Progenitor cell of endocrine pancreas (in vitro differentiated cells): ENCODE data around the gene SNED1. TPM values are rescaled to one million over a fixed set of nuclear protein-coding genes. Genes with fewer than 3 reads are reported as not detected.

Experiments used
- DNase-seq: peaks from one replicate; pipeline ENCODE4 v3.0.0; 2021; ENCODE audit warnings: low spot score; ENCODE audit not compliant: unreplicated experiment
- H3K27ac Mint-ChIP-seq: 2 replicates; pipeline ENCODE4 v1.8.0; 2021; ENCODE audit warnings: mild to moderate bottlenecking, moderate library complexity, mixed read lengths
- H3K27me3 Mint-ChIP-seq: 2 replicates; pipeline ENCODE4 v1.8.0; 2021; ENCODE audit warnings: mixed read lengths
- H3K36me3 Mint-ChIP-seq: 2 replicates; pipeline ENCODE4 v1.8.0; 2022; ENCODE audit warnings: mixed read lengths; ENCODE audit not compliant: insufficient read depth
- H3K4me1 Mint-ChIP-seq: 2 replicates; pipeline ENCODE4 v1.8.0; 2021; ENCODE audit warnings: low read depth, mixed read lengths
- H3K4me3 Mint-ChIP-seq: 2 replicates; pipeline ENCODE4 v1.8.0; 2021; ENCODE audit warnings: low read depth, mild to moderate bottlenecking, moderate library complexity, mixed read lengths
- H3K9me3 Mint-ChIP-seq: 2 replicates; pipeline ENCODE4 v1.8.0; 2021; ENCODE audit warnings: low read depth, mixed read lengths
- total RNA-seq: library from RNA; stranded (reverse); gene quantifications from 2 replicates; pipeline ENCODE4 v1.2.1, GENCODE V29; 2021
- TF ChIP-seq, protein P1 (sequence below): fragments of 200-600 bp; sonication (generic); IDR thresholded peaks from one replicate; pipeline ENCODE4 v1.5.0; 2021; ENCODE audit warnings: antibody characterized with exemption, mild to moderate bottlenecking; ENCODE audit not compliant: unreplicated experiment

SNED1 gene
- total RNA-seq, 1 donor from 2014 or later, result 2.2 TPM

DNA sequence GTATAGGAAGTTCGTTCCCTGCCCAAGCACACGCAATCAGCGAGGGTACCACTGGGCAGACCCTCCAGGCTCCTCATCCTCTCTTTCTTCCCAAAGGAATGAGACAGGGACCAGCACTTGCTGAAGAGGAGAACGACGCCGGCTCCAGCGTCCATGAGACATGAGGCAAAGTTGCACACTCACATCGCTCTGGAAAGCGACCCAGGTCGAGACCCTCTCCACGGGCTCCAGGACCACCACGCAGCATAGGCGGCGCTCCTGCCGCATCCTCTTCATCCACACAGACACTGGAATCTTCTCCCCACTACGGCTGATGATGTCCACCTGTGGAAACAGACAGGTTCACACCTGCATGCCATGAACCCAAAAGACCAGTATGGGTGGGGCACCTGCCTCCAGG lies 140.1 kb downstream of the SNED1 start:
- Mint-ChIP-seq H3K27ac (no peak overlapping the region), H3K36me3 (peaks cover 3% of the 10 kb centered on the region), H3K4me3 (no peak overlapping the region), H3K27me3 (no peaks in the 10 kb centered on the region), H3K9me3 (no peaks in the 10 kb centered on the region), H3K4me1 (no peaks in the 10 kb centered on the region)
- TF ChIP-seq, protein P1, sequence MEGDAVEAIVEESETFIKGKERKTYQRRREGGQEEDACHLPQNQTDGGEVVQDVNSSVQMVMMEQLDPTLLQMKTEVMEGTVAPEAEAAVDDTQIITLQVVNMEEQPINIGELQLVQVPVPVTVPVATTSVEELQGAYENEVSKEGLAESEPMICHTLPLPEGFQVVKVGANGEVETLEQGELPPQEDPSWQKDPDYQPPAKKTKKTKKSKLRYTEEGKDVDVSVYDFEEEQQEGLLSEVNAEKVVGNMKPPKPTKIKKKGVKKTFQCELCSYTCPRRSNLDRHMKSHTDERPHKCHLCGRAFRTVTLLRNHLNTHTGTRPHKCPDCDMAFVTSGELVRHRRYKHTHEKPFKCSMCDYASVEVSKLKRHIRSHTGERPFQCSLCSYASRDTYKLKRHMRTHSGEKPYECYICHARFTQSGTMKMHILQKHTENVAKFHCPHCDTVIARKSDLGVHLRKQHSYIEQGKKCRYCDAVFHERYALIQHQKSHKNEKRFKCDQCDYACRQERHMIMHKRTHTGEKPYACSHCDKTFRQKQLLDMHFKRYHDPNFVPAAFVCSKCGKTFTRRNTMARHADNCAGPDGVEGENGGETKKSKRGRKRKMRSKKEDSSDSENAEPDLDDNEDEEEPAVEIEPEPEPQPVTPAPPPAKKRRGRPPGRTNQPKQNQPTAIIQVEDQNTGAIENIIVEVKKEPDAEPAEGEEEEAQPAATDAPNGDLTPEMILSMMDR, result no peak
- no peak for DNase-seq

DNA sequence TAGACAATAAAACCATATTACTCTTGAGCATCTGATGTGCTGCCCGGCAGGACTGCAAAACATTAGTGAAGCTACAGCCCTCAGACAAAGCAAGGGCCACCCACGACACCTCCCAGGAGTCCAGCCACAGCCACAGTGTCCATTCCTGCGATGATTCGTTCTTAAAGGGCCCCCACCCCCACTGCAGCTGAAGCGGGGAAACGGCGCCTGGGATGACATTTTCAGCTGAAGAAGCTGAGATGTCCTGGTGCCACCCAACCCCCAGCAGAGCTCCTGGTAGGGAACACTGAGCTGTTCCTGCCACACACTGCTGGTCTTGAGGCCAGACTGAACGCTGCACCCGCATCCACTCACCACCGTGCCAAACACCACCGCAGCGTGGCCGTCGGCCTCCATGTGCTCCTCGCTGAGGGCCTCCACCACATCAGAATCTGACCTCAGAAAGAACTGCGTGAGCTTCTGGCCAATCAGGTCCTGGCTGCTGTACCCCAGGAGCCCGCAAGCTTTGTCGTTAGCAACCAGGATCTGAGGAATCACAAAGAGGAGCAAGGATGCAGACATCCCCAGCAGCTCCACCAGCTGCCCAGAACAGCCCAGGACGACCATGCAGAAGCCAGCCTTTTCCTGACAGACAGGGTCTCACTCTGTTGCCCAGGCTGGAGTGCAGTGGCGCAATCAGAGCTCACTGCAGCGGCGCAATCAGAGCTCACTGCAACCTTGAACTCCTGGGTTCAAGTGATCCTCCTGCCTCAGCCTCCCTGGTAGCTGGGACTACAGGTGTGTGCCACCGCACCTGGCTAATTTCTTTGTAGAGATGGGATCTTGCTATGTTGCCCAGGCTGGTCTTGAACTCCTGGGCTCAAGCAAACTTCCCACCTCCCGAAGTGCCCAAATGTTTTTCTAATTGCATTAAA lies 141.4 kb downstream of the SNED1 start:
- Mint-ChIP-seq H3K36me3 (peaks cover 3% of the 10 kb centered on the region), H3K4me3 (no peak overlapping the region), H3K9me3 (no peaks in the 10 kb centered on the region), H3K4me1 (no peaks in the 10 kb centered on the region), H3K27me3 (no peaks in the 10 kb centered on the region), H3K27ac (no peak overlapping the region)
- TF ChIP-seq, protein P1, result no peak
- no peak for DNase-seq

DNA sequence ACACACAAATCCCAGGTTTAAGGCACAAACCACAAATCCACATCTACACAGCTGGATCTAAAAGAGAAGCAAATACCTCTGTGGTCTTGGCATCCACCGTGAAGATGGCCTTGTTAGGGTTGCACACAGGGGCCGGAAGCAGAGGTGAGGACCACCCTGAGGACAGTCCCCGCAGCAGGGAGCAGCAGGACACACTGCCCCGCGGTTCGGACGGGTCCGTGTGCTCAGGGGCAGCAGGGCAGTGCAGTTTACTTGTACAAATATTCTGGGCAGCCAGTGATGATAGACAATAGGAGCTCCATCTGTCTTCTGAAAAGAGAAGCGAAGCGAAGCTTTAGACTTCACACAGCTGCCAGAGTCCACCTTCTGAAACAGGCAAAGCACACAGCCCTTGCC lies 142.0 kb downstream of the SNED1 start:
- no peak overlapping the region for H3K4me3 Mint-ChIP-seq
- TF ChIP-seq, protein P1, result no peak
- peaks cover 3% of the 10 kb centered on the region for H3K36me3 Mint-ChIP-seq
- H3K4me1 Mint-ChIP-seq, result no peaks in the 10 kb centered on the region
- DNase-seq, result no peak
- no peaks in the 10 kb centered on the region for H3K27me3 Mint-ChIP-seq
- peak overlapping the region; percentile 53 for H3K27ac Mint-ChIP-seq
- H3K9me3 Mint-ChIP-seq, result no peaks in the 10 kb centered on the region

- no peaks in the 10 kb centered on the region for H3K27me3 Mint-ChIP-seq
- peaks cover under 1% of the 10 kb centered on the region for H3K36me3 Mint-ChIP-seq
- H3K9me3 Mint-ChIP-seq, result no peaks in the 10 kb centered on the region
- DNase-seq, result no peak
- H3K4me1 Mint-ChIP-seq, result no peaks in the 10 kb centered on the region
- no peak overlapping the region for H3K4me3 Mint-ChIP-seq
- TF ChIP-seq, protein P1, result no peak
- H3K27ac Mint-ChIP-seq, result peak overlapping the region; percentile 25
These were observed 142.9 kb downstream of the SNED1 start for GRCh38 chr2:241141214-241141770.

- Mint-ChIP-seq H3K36me3 (no peaks in the 10 kb centered on the region), H3K4me3 (no peak overlapping the region), H3K9me3 (no peaks in the 10 kb centered on the region), H3K27me3 (no peaks in the 10 kb centered on the region), H3K27ac (no peak overlapping the region), H3K4me1 (no peaks in the 10 kb centered on the region)
- DNase-seq, result no peak
- TF ChIP-seq, protein P1, result no peak
These were observed 143.6 kb downstream of the SNED1 start for GRCh38 chr2:241142063-241142462.
